Measurements from ENCODE around the gene IRF7. TPM values are rescaled to one million over a fixed set of nuclear protein-coding genes. Genes with fewer than 3 reads are reported as not detected.

IRF7 gene
- total RNA-seq, 1 donor from 2014 or later = 75.4 TPM

GRCh38 chr11:573146-573759 is 42.5 kb downstream of the IRF7 start:
- no peak overlapping the region for H3K4me3 Mint-ChIP-seq (ENCODE audit: unreplicated experiment)
- peaks cover 7% of the 10 kb centered on the region for H3K36me3 Mint-ChIP-seq (ENCODE audit: low read depth, unreplicated experiment)
- Histone ChIP-seq H3K4me3 (ENCODE audit: insufficient read depth, low read depth, low read length) (no peak overlapping the region), H3K9me3 (ENCODE audit: insufficient read depth, low read depth, low read length) (no peaks in the 10 kb centered on the region), H3K9ac (ENCODE audit: low read length) (no peak overlapping the region), H3K4me1 (ENCODE audit: insufficient read depth, low read length) (peaks cover 20% of the 10 kb centered on the region), H3K79me2 (ENCODE audit: insufficient read depth, low read length) (peaks cover 16% of the 10 kb centered on the region), H3K27me3 (ENCODE audit: insufficient read depth, low read length) (peaks cover 6% of the 10 kb centered on the region), H2AFZ (ENCODE audit: low read depth, low read length) (no peak overlapping the region), H3K4me2 (ENCODE audit: low read length) (no peak overlapping the region), H4K20me1 (ENCODE audit: insufficient read depth, low read length) (peaks cover 15% of the 10 kb centered on the region), H3K36me3 (ENCODE audit: insufficient read depth, low read length) (no peaks in the 10 kb centered on the region), H3K27ac (ENCODE audit: low read depth, low read length) (no peak overlapping the region)
- DNase-seq (ENCODE audit: low read depth) (no peak), FAIRE-seq (no peak)
- H3K4me1 Mint-ChIP-seq (ENCODE audit: low read depth, unreplicated experiment) = peaks cover 17% of the 10 kb centered on the region
- no peaks in the 10 kb centered on the region for H3K9me3 Mint-ChIP-seq (ENCODE audit: unreplicated experiment)
- H3K27me3 Mint-ChIP-seq (ENCODE audit: low read depth, unreplicated experiment) = peaks cover 17% of the 10 kb centered on the region
- H3K27ac Mint-ChIP-seq (ENCODE audit: unreplicated experiment) = no peak overlapping the region
- no peak for TF ChIP-seq CTCF (IDR thresholded peaks at IDR 0.05; ENCODE audit: insufficient read depth, low read depth, low read length)
- no peak for TF ChIP-seq EZH2 (IDR thresholded peaks at IDR 0.05; ENCODE audit: insufficient read depth, low read length)

GRCh38 chr11:571802-572185 is 44.0 kb downstream of the IRF7 start:
- no peak overlapping the region for H3K4me3 ChIP-seq (ENCODE audit: insufficient read depth, low read depth, low read length)
- no peaks in the 10 kb centered on the region for H3K9me3 ChIP-seq (ENCODE audit: insufficient read depth, low read depth, low read length)
- H3K4me3 Mint-ChIP-seq (ENCODE audit: unreplicated experiment) = no peak overlapping the region
- FAIRE-seq (no peak), DNase-seq (ENCODE audit: low read depth) (no peak)
- peaks cover 10% of the 10 kb centered on the region for H3K4me1 ChIP-seq (ENCODE audit: insufficient read depth, low read length)
- H3K27me3 ChIP-seq (ENCODE audit: insufficient read depth, low read length) = peaks cover 6% of the 10 kb centered on the region
- no peaks in the 10 kb centered on the region for H3K9me3 Mint-ChIP-seq (ENCODE audit: unreplicated experiment)
- peaks cover 8% of the 10 kb centered on the region for H3K4me1 Mint-ChIP-seq (ENCODE audit: low read depth, unreplicated experiment)
- H3K27ac Mint-ChIP-seq (ENCODE audit: unreplicated experiment) = no peak overlapping the region
- peaks cover 5% of the 10 kb centered on the region for H3K36me3 Mint-ChIP-seq (ENCODE audit: low read depth, unreplicated experiment)
- peaks cover 17% of the 10 kb centered on the region for H3K27me3 Mint-ChIP-seq (ENCODE audit: low read depth, unreplicated experiment)
- peaks cover under 1% of the 10 kb centered on the region for H4K20me1 ChIP-seq (ENCODE audit: insufficient read depth, low read length)
- H2AFZ ChIP-seq (ENCODE audit: low read depth, low read length) = no peak overlapping the region
- H3K9ac ChIP-seq (ENCODE audit: low read length) = no peak overlapping the region
- no peaks in the 10 kb centered on the region for H3K36me3 ChIP-seq (ENCODE audit: insufficient read depth, low read length)
- peaks cover 1% of the 10 kb centered on the region for H3K79me2 ChIP-seq (ENCODE audit: insufficient read depth, low read length)
- no peak overlapping the region for H3K4me2 ChIP-seq (ENCODE audit: low read length)
- H3K27ac ChIP-seq (ENCODE audit: low read depth, low read length) = no peak overlapping the region
- TF ChIP-seq CTCF (IDR thresholded peaks at IDR 0.05; ENCODE audit: insufficient read depth, low read depth, low read length) = no peak
- TF ChIP-seq EZH2 (IDR thresholded peaks at IDR 0.05; ENCODE audit: insufficient read depth, low read length) = no peak

- peaks cover under 1% of the 10 kb centered on the region for H3K27me3 ChIP-seq (ENCODE audit: insufficient read depth, low read length)
- H3K27ac Mint-ChIP-seq (ENCODE audit: unreplicated experiment) = peak overlapping the region; percentile 72
- no peaks in the 10 kb centered on the region for H3K79me2 ChIP-seq (ENCODE audit: insufficient read depth, low read length)
- DNase-seq (ENCODE audit: low read depth) = no peak
- peaks cover 7% of the 10 kb centered on the region for H3K4me1 ChIP-seq (ENCODE audit: insufficient read depth, low read length)
- H3K27me3 Mint-ChIP-seq (ENCODE audit: low read depth, unreplicated experiment) = peaks cover 8% of the 10 kb centered on the region
- H3K27ac ChIP-seq (ENCODE audit: low read depth, low read length) = no peak overlapping the region
- no peaks in the 10 kb centered on the region for H3K9me3 ChIP-seq (ENCODE audit: insufficient read depth, low read depth, low read length)
- H2AFZ ChIP-seq (ENCODE audit: low read depth, low read length) = peak overlapping the region; percentile 13
- H3K9me3 Mint-ChIP-seq (ENCODE audit: unreplicated experiment) = no peaks in the 10 kb centered on the region
- no peaks in the 10 kb centered on the region for H3K36me3 ChIP-seq (ENCODE audit: insufficient read depth, low read length)
- H3K4me3 ChIP-seq (ENCODE audit: insufficient read depth, low read depth, low read length) = peak overlapping the region; percentile 57
- H3K36me3 Mint-ChIP-seq (ENCODE audit: low read depth, unreplicated experiment) = peaks cover 3% of the 10 kb centered on the region
- peak overlapping the region; percentile 81 for H3K4me3 Mint-ChIP-seq (ENCODE audit: unreplicated experiment)
- H3K4me2 ChIP-seq (ENCODE audit: low read length) = peak overlapping the region; percentile 90
- TF ChIP-seq CTCF (IDR thresholded peaks at IDR 0.05; ENCODE audit: insufficient read depth, low read depth, low read length) (no peak), EZH2 (IDR thresholded peaks at IDR 0.05; ENCODE audit: insufficient read depth, low read length) (peak; percentile 22)
- H3K4me1 Mint-ChIP-seq (ENCODE audit: low read depth, unreplicated experiment) = peaks cover 6% of the 10 kb centered on the region
- no peaks in the 10 kb centered on the region for H4K20me1 ChIP-seq (ENCODE audit: insufficient read depth, low read length)
- FAIRE-seq = no peak
- H3K9ac ChIP-seq (ENCODE audit: low read length) = peak overlapping the region; percentile 75
Measured at GRCh38 chr11:569158-569885, 46.4 kb downstream of the IRF7 start.

Data from astrocyte (in vitro differentiated cells and primary cell).